Endothelial cell of umbilical vein (primary cell): Measurements from ENCODE around the gene SEC16B. TPM values are rescaled to one million over a fixed set of nuclear protein-coding genes. Genes with fewer than 3 reads are reported as not detected.
"Not testable (repeated sequence)": the region's sequence is repeated elsewhere in the genome, so short reads cannot be mapped to it uniquely, and the experiment has no call there.

Experiments used
- BruUV-seq: library from RNA; stranded (reverse); fragments of 400-500 nt; replicated peaks from 2 replicates; lab custom pipeline; 2021; lab: Mats Ljungman, UMichigan
- CTCF ChIA-PET: fragments of 300-600, 350-600 bp; sonication (Branson Sonifier 250); formaldehyde crosslinking; loops from one replicate; lab custom pipeline; 2021; ENCODE audit warnings: antibody characterized with exemption, inconsistent platforms; lab: Charles Lee
- POLR2A ChIA-PET: fragments of 300-600, 350-600 bp; sonication (Branson Sonifier 250); formaldehyde crosslinking; loops from one replicate; lab custom pipeline; 2021; ENCODE audit warnings: antibody characterized with exemption, inconsistent platforms; lab: Charles Lee
- DNase-seq: peaks from one replicate; pipeline ENCODE4 v3.0.0-alpha.2; 2011; ENCODE audit warnings: low read depth, low spot score
- FAIRE-seq: peaks from 2 replicates; lab custom pipeline; 2011; peaks lifted over from hg19 to GRCh38; lab: Jason Lieb, UNC
- H2AFZ ChIP-seq: 2 replicates; pipeline ENCODE4 v1.6.0; 2012; ENCODE audit warnings: low read depth, low read length, control low read depth, inconsistent platforms
- H3K27ac ChIP-seq: 2 replicates; pipeline ENCODE4 v1.5.1; 2011; ENCODE audit warnings: low read depth, mild to moderate bottlenecking, control low read depth, low read length, moderate library complexity; ENCODE audit not compliant: insufficient read depth
- H3K27me3 ChIP-seq, 2 experiments: 2 replicates each; pipeline versions ENCODE4 v1.6.0 to v1.6.1; 2011; ENCODE audit warnings: low read length in 2 of 2, mixed read lengths in 1 of 2; ENCODE audit not compliant: control insufficient read depth in 2 of 2, insufficient read depth in 2 of 2
- H3K36me3 ChIP-seq, 2 experiments: 2 replicates in 1 of 2; 3 replicates in 1 of 2; pipeline ENCODE4 v1.5.1; 2011; ENCODE audit warnings: low read length in 2 of 2, mild to moderate bottlenecking in 1 of 2, moderate library complexity in 1 of 2; ENCODE audit not compliant: control insufficient read depth in 2 of 2, insufficient read depth in 2 of 2; ENCODE audit errors: extremely low read depth in 1 of 2
- H3K4me1 ChIP-seq: 3 replicates; pipeline ENCODE4 v1.5.1; 2011; ENCODE audit warnings: mild to moderate bottlenecking, low read length; ENCODE audit not compliant: control insufficient read depth, insufficient read depth; ENCODE audit errors: extremely low read depth
- H3K4me2 ChIP-seq: 2 replicates; pipeline ENCODE4 v1.6.1; 2011; ENCODE audit warnings: low read length, control low read depth, mixed read lengths; ENCODE audit not compliant: insufficient read depth
- H3K4me3 ChIP-seq, 3 experiments: fragments of 200-600 bp in 1 of 3; sonication (generic), shearing (Covaris generic) in 1 of 3; replicated peaks in 1 of 3; 2 replicates each; pipeline ENCODE4 v1.5.1; 2011 to 2016; ENCODE audit warnings: control low read depth in 3 of 3, low read length in 3 of 3, mild to moderate bottlenecking in 2 of 3, inconsistent platforms in 1 of 3, low read depth in 1 of 3, moderate library complexity in 1 of 3; ENCODE audit not compliant: insufficient read depth in 1 of 3
- H3K79me2 ChIP-seq: 2 replicates; pipeline ENCODE4 v1.6.0; 2012; ENCODE audit warnings: low read length, inconsistent platforms; ENCODE audit not compliant: control insufficient read depth, insufficient read depth
- H3K9ac ChIP-seq: replicated peaks from 2 replicates; pipeline ENCODE3; 2011; ENCODE audit warnings: low read length, control low read depth; ENCODE audit not compliant: insufficient read depth; ENCODE audit errors: extremely low read depth
- H3K9me1 ChIP-seq: replicated peaks from 3 replicates; pipeline ENCODE4 v1.6.0; 2011; ENCODE audit warnings: mild to moderate bottlenecking, low read length; ENCODE audit not compliant: control insufficient read depth, insufficient read depth; ENCODE audit errors: extremely low read depth
- H3K9me3 ChIP-seq: replicated peaks from 2 replicates; pipeline ENCODE4 v1.5.1; 2012; ENCODE audit warnings: low read length, inconsistent platforms; ENCODE audit not compliant: control insufficient read depth, insufficient read depth
- H4K20me1 ChIP-seq: replicated peaks from 2 replicates; pipeline ENCODE3; 2011; ENCODE audit warnings: mild to moderate bottlenecking, low read length; ENCODE audit not compliant: control insufficient read depth, insufficient read depth; ENCODE audit errors: extremely low read depth
- EZH2 ChIP-seq: IDR thresholded peaks from 2 replicates; pipeline ENCODE4 v1.6.1; 2012; ENCODE audit warnings: borderline replicate concordance, low read depth, mild to moderate bottlenecking, moderate library complexity, low read length, inconsistent platforms; ENCODE audit not compliant: severe bottlenecking
- FOS ChIP-seq: IDR thresholded peaks from 2 replicates; pipeline ENCODE4 v1.6.1; 2011; ENCODE audit warnings: mild to moderate bottlenecking, low read length, moderate library complexity, borderline replicate concordance; ENCODE audit not compliant: insufficient read depth
- GATA2 ChIP-seq: IDR thresholded peaks from 2 replicates; pipeline ENCODE4 v1.7.0; 2011; ENCODE audit warnings: low read depth, mild to moderate bottlenecking, moderate library complexity, mixed read lengths, low read length; ENCODE audit not compliant: insufficient read length, insufficient read depth
- JUN ChIP-seq: IDR thresholded peaks from 2 replicates; pipeline ENCODE4 v1.6.1; 2011; ENCODE audit warnings: borderline replicate concordance, low read depth; ENCODE audit not compliant: insufficient read length, insufficient read depth
- MYC ChIP-seq: IDR thresholded peaks from one replicate; pipeline ENCODE4 v1.6.1; 2011; ENCODE audit warnings: mild to moderate bottlenecking, low read depth, low read length
- POLR2A ChIP-seq: IDR thresholded peaks from 2 replicates; pipeline ENCODE4 v1.6.1; 2012; ENCODE audit warnings: low read depth, mild to moderate bottlenecking, control low read depth, low read length
- POLR2AphosphoS5 ChIP-seq: IDR thresholded peaks from 2 replicates; pipeline ENCODE4 v1.6.1; 2012; ENCODE audit warnings: low read depth, mild to moderate bottlenecking, control low read depth, low read length, moderate library complexity; ENCODE audit not compliant: insufficient read depth
- dilution Hi-C: fragments of 300-500 bp; cut with MboI; formaldehyde crosslinking; loops from one replicate; pipeline ENCODE4 v1.15.0; 2019; ENCODE audit warnings: low sequenced_read_pairs; ENCODE audit not compliant: extremely low pct_ligation_motif_present
- intact Hi-C: fragments of 100-400 bp; cut with micrococcal nuclease; formaldehyde crosslinking; loops from one replicate; pipeline ENCODE4 v1.10.0; 2022
- polyA plus RNA-seq, 4 experiments: library from polyadenylated mRNA; depleted of rRNA in 3 of 4; stranded (reverse) in 3 of 4; unstranded in 1 of 4; fragments of >200 nt; gene quantifications; 2 replicates each; pipeline versions ENCODE4 v1.2.1 to v1.2.3, GENCODE V29; 2011 to 2012; ENCODE audit warnings: missing spikeins in 1 of 4
- total RNA-seq: library from RNA; stranded (reverse); gene quantifications from 2 replicates; pipeline ENCODE4 v1.2.3, GENCODE V29; 2021
- TF ChIP-seq, protein P1 (sequence below), 2 donors: IDR thresholded peaks; 1 replicate in 1 of 2; 2 replicates in 1 of 2; pipeline ENCODE4 v1.5.1; 2011; ENCODE audit warnings: low read length in 2 of 2, mild to moderate bottlenecking in 2 of 2, moderate library complexity in 2 of 2, control low read depth in 1 of 2, inconsistent platforms in 1 of 2, low read depth in 1 of 2; ENCODE audit not compliant: insufficient read depth in 1 of 2; ENCODE audit errors: extremely low read depth in 1 of 2
- TF ChIP-seq, protein P2 (sequence below): IDR thresholded peaks from 2 replicates; pipeline ENCODE4 v1.6.1; 2011; ENCODE audit not compliant: insufficient read depth, insufficient read length

The SEC16B gene
- total and polyA plus RNA-seq, 2 donors (not counting 3 experiments of a cell fraction or from before 2014, with no cell fraction given): 0.44 to 0.58 TPM

DNA sequence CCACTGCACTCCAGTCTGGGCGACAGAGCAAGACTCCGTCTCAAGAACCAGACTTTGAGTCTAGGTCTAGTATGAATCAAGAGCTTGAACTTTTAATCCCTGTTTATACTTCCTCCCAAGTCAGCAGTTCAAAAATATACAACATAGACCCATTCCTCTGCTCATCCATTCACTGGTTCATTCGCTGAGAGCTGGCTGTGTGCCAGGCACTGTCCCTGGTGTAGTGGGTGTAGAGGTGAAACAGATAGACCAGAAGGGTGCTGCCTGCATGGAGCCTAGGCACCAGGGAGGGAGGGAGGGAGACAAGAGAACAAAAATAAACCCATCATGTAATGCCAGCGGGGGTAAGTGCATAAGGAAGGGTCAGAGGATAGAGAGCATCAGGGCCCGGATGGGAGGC is 25.5 kb upstream of the SEC16B start:
- dilution Hi-C loops (no loop called here), intact Hi-C loops (no loop called here)
- Histone ChIP-seq H2AFZ (no peak overlapping the region), H3K4me1 (no peaks in the 10 kb centered on the region), H3K4me2 (no peak overlapping the region), H3K27me3 (no peaks in the 10 kb centered on the region), H3K27ac (no peak overlapping the region), H3K4me3 (no peak overlapping the region), H3K36me3 (no peaks in the 10 kb centered on the region), H3K79me2 (no peaks in the 10 kb centered on the region), H3K9me1 (no peaks in the 10 kb centered on the region), H3K9me3 (no peaks in the 10 kb centered on the region), H4K20me1 (no peaks in the 10 kb centered on the region), H3K9ac (no peak overlapping the region)
- POLR2A ChIA-PET: no interaction called here
- no TSS peak for BruUV-seq
- no peak for DNase-seq
- no peak for TF ChIP-seq POLR2AphosphoS5
- TF ChIP-seq, protein P1, sequence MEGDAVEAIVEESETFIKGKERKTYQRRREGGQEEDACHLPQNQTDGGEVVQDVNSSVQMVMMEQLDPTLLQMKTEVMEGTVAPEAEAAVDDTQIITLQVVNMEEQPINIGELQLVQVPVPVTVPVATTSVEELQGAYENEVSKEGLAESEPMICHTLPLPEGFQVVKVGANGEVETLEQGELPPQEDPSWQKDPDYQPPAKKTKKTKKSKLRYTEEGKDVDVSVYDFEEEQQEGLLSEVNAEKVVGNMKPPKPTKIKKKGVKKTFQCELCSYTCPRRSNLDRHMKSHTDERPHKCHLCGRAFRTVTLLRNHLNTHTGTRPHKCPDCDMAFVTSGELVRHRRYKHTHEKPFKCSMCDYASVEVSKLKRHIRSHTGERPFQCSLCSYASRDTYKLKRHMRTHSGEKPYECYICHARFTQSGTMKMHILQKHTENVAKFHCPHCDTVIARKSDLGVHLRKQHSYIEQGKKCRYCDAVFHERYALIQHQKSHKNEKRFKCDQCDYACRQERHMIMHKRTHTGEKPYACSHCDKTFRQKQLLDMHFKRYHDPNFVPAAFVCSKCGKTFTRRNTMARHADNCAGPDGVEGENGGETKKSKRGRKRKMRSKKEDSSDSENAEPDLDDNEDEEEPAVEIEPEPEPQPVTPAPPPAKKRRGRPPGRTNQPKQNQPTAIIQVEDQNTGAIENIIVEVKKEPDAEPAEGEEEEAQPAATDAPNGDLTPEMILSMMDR (IDR thresholded peaks at IDR 0.05; ENCODE audit: extremely low read depth in 1 of 2, insufficient read depth in 1 of 2, low read depth in 1 of 2, low read length in 2 of 2): no peak
- TF ChIP-seq FOS: no peak
- TF ChIP-seq, protein P2, sequence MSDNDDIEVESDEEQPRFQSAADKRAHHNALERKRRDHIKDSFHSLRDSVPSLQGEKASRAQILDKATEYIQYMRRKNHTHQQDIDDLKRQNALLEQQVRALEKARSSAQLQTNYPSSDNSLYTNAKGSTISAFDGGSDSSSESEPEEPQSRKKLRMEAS: no peak
- TF ChIP-seq GATA2: no peak
- TF ChIP-seq JUN: no peak
- TF ChIP-seq POLR2A: no peak
- no peak for TF ChIP-seq EZH2
- TF ChIP-seq MYC: no peak
- FAIRE-seq: no peak
- CTCF ChIA-PET: interaction anchor here (1.2 kb wide), 1 partner anchor 37 kb away, joined by 5 read pairs; no protein-coding TSS in a partner anchor

DNA sequence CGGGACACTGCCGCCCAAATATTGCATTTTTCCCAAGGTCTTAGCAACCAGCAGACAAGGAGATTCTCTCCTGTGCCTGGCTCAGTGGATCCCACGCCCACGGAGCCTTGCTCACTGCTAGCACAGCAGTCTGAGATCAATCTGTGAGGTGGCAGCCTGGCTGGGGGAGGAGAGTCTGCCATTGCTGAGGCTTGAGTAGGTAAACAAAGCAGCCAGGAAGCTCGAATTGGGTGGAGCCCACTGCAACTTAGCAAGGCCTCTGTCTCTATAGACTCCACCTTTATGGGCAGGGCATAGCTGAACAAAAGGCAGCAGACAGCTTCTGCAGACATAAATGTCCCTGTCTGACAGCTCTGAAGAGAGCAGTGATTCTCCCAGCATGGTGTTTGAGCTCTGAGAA is 16.4 kb upstream of the SEC16B start:
- CTCF ChIA-PET, DNase-seq, H3K4me3 ChIP-seq, H3K9me1 ChIP-seq, BruUV-seq, intact Hi-C loops, H3K9me3 ChIP-seq, dilution Hi-C loops, FAIRE-seq, H3K27ac ChIP-seq, H2AFZ ChIP-seq, H3K79me2 ChIP-seq, POLR2A ChIA-PET, H3K36me3 ChIP-seq, H3K9ac ChIP-seq, H4K20me1 ChIP-seq, H3K27me3 ChIP-seq, H3K4me2 ChIP-seq, H3K4me1 ChIP-seq: not testable (repeated sequence)
